ENCODE measurements around the gene EBP.

GRCh38 chrX:48508400-48509244, 13.0 kb upstream of the EBP start, which contains the start of gene PORCN:
- TF ChIP-seq, protein P1, sequence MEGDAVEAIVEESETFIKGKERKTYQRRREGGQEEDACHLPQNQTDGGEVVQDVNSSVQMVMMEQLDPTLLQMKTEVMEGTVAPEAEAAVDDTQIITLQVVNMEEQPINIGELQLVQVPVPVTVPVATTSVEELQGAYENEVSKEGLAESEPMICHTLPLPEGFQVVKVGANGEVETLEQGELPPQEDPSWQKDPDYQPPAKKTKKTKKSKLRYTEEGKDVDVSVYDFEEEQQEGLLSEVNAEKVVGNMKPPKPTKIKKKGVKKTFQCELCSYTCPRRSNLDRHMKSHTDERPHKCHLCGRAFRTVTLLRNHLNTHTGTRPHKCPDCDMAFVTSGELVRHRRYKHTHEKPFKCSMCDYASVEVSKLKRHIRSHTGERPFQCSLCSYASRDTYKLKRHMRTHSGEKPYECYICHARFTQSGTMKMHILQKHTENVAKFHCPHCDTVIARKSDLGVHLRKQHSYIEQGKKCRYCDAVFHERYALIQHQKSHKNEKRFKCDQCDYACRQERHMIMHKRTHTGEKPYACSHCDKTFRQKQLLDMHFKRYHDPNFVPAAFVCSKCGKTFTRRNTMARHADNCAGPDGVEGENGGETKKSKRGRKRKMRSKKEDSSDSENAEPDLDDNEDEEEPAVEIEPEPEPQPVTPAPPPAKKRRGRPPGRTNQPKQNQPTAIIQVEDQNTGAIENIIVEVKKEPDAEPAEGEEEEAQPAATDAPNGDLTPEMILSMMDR (IDR thresholded peaks at IDR 0.05) = no peak
- no peak for TF ChIP-seq POLR2A (IDR thresholded peaks at IDR 0.05)

All from lower leg skin (tissue), 3 donors.